Measurements from ENCODE around the gene ACER3. TPM values are rescaled to one million over a fixed set of nuclear protein-coding genes. Genes with fewer than 3 reads are reported as not detected.

Gene ACER3
- total RNA-seq, 1 donor from 2014 or later = 27.6 TPM

GRCh38 chr11:77038825-77039326 is 178.2 kb downstream of the ACER3 start:
- no peak for DNase-seq (ENCODE audit: low read depth)
- no peak for TF ChIP-seq CTCF (IDR thresholded peaks at IDR 0.05; ENCODE audit: insufficient read depth, low read length, poor library complexity, severe bottlenecking)

GRCh38 chr11:77039491-77040400 is 179.0 kb downstream of the ACER3 start:
- Histone ChIP-seq H3K4me3 (ENCODE audit: low read depth, low read length) (peak overlapping the region; percentile 6), H3K36me3 (ENCODE audit: control insufficient read depth, insufficient read depth, low read length) (no peaks in the 10 kb centered on the region), H3K27me3 (ENCODE audit: control insufficient read depth, insufficient read depth, low read length) (peaks cover 23% of the 10 kb centered on the region)
- DNase-seq (ENCODE audit: low read depth) = no peak
- TF ChIP-seq CTCF (IDR thresholded peaks at IDR 0.05; ENCODE audit: insufficient read depth, low read length, poor library complexity, severe bottlenecking) = peak; percentile 54

More at GRCh38 chr11:77038825-77039326, 178.2 kb downstream of the ACER3 start:
- H3K36me3 ChIP-seq (ENCODE audit: control insufficient read depth, insufficient read depth, low read length) = no peaks in the 10 kb centered on the region
- H3K27me3 ChIP-seq (ENCODE audit: control insufficient read depth, insufficient read depth, low read length) = peaks cover 23% of the 10 kb centered on the region
- no peak overlapping the region for H3K4me3 ChIP-seq (ENCODE audit: low read depth, low read length)

DNA sequence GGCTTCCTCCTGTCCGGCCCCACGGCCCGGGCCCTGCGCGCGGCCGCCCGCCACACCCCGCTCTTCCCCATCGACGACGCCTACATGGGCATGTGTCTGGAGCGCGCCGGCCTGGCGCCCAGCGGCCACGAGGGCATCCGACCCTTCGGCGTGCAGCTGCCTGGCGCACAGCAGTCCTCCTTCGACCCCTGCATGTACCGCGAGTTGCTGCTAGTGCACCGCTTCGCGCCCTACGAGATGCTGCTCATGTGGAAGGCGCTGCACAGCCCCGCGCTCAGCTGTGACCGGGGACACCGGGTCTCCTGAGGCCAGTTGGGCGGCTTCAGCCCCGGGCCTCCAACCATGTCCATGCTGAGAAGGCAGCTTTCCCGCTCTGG is 179.7 kb downstream of the ACER3 start:
- no peak for DNase-seq (ENCODE audit: low read depth)
- Histone ChIP-seq H3K27me3 (ENCODE audit: control insufficient read depth, insufficient read depth, low read length) (peaks cover 22% of the 10 kb centered on the region), H3K36me3 (ENCODE audit: control insufficient read depth, insufficient read depth, low read length) (no peaks in the 10 kb centered on the region), H3K4me3 (ENCODE audit: low read depth, low read length) (no peak overlapping the region)
- no peak for TF ChIP-seq CTCF (IDR thresholded peaks at IDR 0.05; ENCODE audit: insufficient read depth, low read length, poor library complexity, severe bottlenecking)

GRCh38 chr11:77040889-77041288 is 180.2 kb downstream of the ACER3 start:
- peaks cover 23% of the 10 kb centered on the region for H3K27me3 ChIP-seq (ENCODE audit: control insufficient read depth, insufficient read depth, low read length)
- H3K36me3 ChIP-seq (ENCODE audit: control insufficient read depth, insufficient read depth, low read length) = no peaks in the 10 kb centered on the region
- no peak for DNase-seq (ENCODE audit: low read depth)
- TF ChIP-seq CTCF (IDR thresholded peaks at IDR 0.05; ENCODE audit: insufficient read depth, low read length, poor library complexity, severe bottlenecking) = no peak
- H3K4me3 ChIP-seq (ENCODE audit: low read depth, low read length) = no peak overlapping the region

GRCh38 chr11:77042111-77042726 is 181.5 kb downstream of the ACER3 start:
- TF ChIP-seq CTCF (IDR thresholded peaks at IDR 0.05; ENCODE audit: insufficient read depth, low read length, poor library complexity, severe bottlenecking) = no peak
- no peaks in the 10 kb centered on the region for H3K36me3 ChIP-seq (ENCODE audit: control insufficient read depth, insufficient read depth, low read length)
- DNase-seq (ENCODE audit: low read depth) = no peak
- peaks cover 24% of the 10 kb centered on the region for H3K27me3 ChIP-seq (ENCODE audit: control insufficient read depth, insufficient read depth, low read length)
- H3K4me3 ChIP-seq (ENCODE audit: low read depth, low read length) = no peak overlapping the region
